Measurements from ENCODE around the gene DIAPH2. TPM values are rescaled to one million over a fixed set of nuclear protein-coding genes. Genes with fewer than 3 reads are reported as not detected.

DIAPH2 gene
- total RNA-seq, 2 donors from 2014 or later: 39.5 to 53.1 TPM

GRCh38 chrX:96907516-96908272 lies 223.1 kb downstream of the DIAPH2 start:
- DNase-seq (ENCODE audit: low spot score): no peak
- intact Hi-C loops (cut with DNase I): no loop called here

GRCh38 chrX:96909291-96909690 lies 224.6 kb downstream of the DIAPH2 start:
- intact Hi-C loops (cut with DNase I): no loop called here
- DNase-seq (ENCODE audit: low spot score): no peak

GRCh38 chrX:96918864-96919263 lies 234.2 kb downstream of the DIAPH2 start:
- DNase-seq (ENCODE audit: low spot score): no peak
- intact Hi-C loops (cut with DNase I): no loop called here

- no peak for DNase-seq (ENCODE audit: low spot score)
- intact Hi-C loops (cut with DNase I): no loop called here
Measured at GRCh38 chrX:96919672-96920071, 235.0 kb downstream of the DIAPH2 start.

GRCh38 chrX:96924581-96924980 lies 239.9 kb downstream of the DIAPH2 start:
- DNase-seq (ENCODE audit: low spot score): no peak
- intact Hi-C loops (cut with DNase I): no loop called here

- no peak for DNase-seq (ENCODE audit: low spot score)
- intact Hi-C loops (cut with DNase I): no loop called here
Measured at GRCh38 chrX:96929036-96929435, 244.4 kb downstream of the DIAPH2 start.

GRCh38 chrX:96957718-96958117 lies 273.1 kb downstream of the DIAPH2 start:
- intact Hi-C loops (cut with DNase I): loop anchor here in 1 of 2 donors (5.0 kb wide), 1 partner anchor 1135 kb away; no protein-coding TSS in a partner anchor
- no peak for DNase-seq (ENCODE audit: low spot score)

- DNase-seq (ENCODE audit: low spot score): no peak
- intact Hi-C loops (cut with DNase I): no loop called here
Measured at GRCh38 chrX:96971812-96972211, 287.2 kb downstream of the DIAPH2 start.

GRCh38 chrX:96978906-96979305 lies 294.3 kb downstream of the DIAPH2 start:
- no peak for DNase-seq (ENCODE audit: low spot score)
- intact Hi-C loops (cut with DNase I): no loop called here

- DNase-seq (ENCODE audit: low spot score): peak; percentile 42
- intact Hi-C loops (cut with DNase I): no loop called here
Measured at GRCh38 chrX:96979766-96980165, 295.1 kb downstream of the DIAPH2 start.

- intact Hi-C loops (cut with DNase I): no loop called here
- DNase-seq (ENCODE audit: low spot score): no peak
Measured at GRCh38 chrX:96982161-96982560, 297.5 kb downstream of the DIAPH2 start.

GRCh38 chrX:96984538-96984937 lies 299.9 kb downstream of the DIAPH2 start:
- intact Hi-C loops (cut with DNase I): no loop called here
- no peak for DNase-seq (ENCODE audit: low spot score)

- intact Hi-C loops (cut with DNase I): no loop called here
- DNase-seq (ENCODE audit: low spot score): no peak
Measured at GRCh38 chrX:96985046-96985445, 300.4 kb downstream of the DIAPH2 start.

GRCh38 chrX:96987228-96987627 lies 302.6 kb downstream of the DIAPH2 start:
- no peak for DNase-seq (ENCODE audit: low spot score)
- intact Hi-C loops (cut with DNase I): no loop called here

- intact Hi-C loops (cut with DNase I): no loop called here
- DNase-seq (ENCODE audit: low spot score): no peak
Measured at GRCh38 chrX:96989830-96990571, 305.4 kb downstream of the DIAPH2 start.

- DNase-seq (ENCODE audit: low spot score): no peak
- intact Hi-C loops (cut with DNase I): no loop called here
Measured at GRCh38 chrX:96994093-96994492, 309.5 kb downstream of the DIAPH2 start.

GRCh38 chrX:96997196-96997595 lies 312.6 kb downstream of the DIAPH2 start:
- intact Hi-C loops (cut with DNase I): no loop called here
- DNase-seq (ENCODE audit: low spot score): no peak

- no peak for DNase-seq (ENCODE audit: low spot score)
- intact Hi-C loops (cut with DNase I): no loop called here
Measured at GRCh38 chrX:97000682-97001368, 316.2 kb downstream of the DIAPH2 start.

GRCh38 chrX:97006167-97006566 lies 321.5 kb downstream of the DIAPH2 start:
- intact Hi-C loops (cut with DNase I): no loop called here
- no peak for DNase-seq (ENCODE audit: low spot score)

GRCh38 chrX:97009391-97009790 lies 324.7 kb downstream of the DIAPH2 start:
- intact Hi-C loops (cut with DNase I): no loop called here

More at GRCh38 chrX:97009391-97009790, 324.7 kb downstream of the DIAPH2 start:
- no peak for DNase-seq (ENCODE audit: low spot score)

Data from posterior vena cava (tissue), 2 donors.